Caco-2 (cell line): Measurements from ENCODE around the gene GSE1. TPM values are rescaled to one million over a fixed set of nuclear protein-coding genes. Genes with fewer than 3 reads are reported as not detected.

ENCODE experiments used
- BruUV-seq: library from RNA; stranded (reverse); fragments of 400-500 nt; replicated peaks from 2 replicates; lab custom pipeline; 2021; lab: Mats Ljungman, UMichigan
- CTCF ChIA-PET: fragments of 300-600 bp; sonication (Branson Sonifier 250); formaldehyde crosslinking; loops from one replicate; lab custom pipeline; 2022; ENCODE audit warnings: antibody characterized with exemption; lab: Charles Lee
- POLR2A ChIA-PET: fragments of 300-600 bp; sonication (Branson Sonifier 250); formaldehyde crosslinking; loops from one replicate; lab custom pipeline; 2022; ENCODE audit warnings: antibody characterized with exemption; lab: Charles Lee
- DNase-seq, 2 experiments: peaks; one replicate each; pipeline versions ENCODE4 v3.0.0 to v3.0.0-alpha.2; 2020 to 2022
- H3K27me3 ChIP-seq: replicated peaks from 2 replicates; pipeline ENCODE4 v1.6.0; 2011; ENCODE audit warnings: low read length; ENCODE audit not compliant: control insufficient read depth, insufficient read depth
- H3K36me3 ChIP-seq: 2 replicates; pipeline ENCODE4 v1.5.1; 2011; ENCODE audit warnings: low read length; ENCODE audit not compliant: control insufficient read depth, insufficient read depth
- H3K4me1 ChIP-seq: fragments of 250-450 bp; sonication (Bioruptor Pico); 2 replicates; pipeline ENCODE4 v1.5.1; 2020; ENCODE audit warnings: mild to moderate bottlenecking
- H3K4me3 ChIP-seq: 2 replicates; pipeline ENCODE4 v1.5.1; 2011; ENCODE audit warnings: low read depth, mild to moderate bottlenecking, control low read depth, low read length
- H3K9me3 ChIP-seq: fragments of 250-450 bp; sonication (Bioruptor Pico); 2 replicates; pipeline ENCODE4 v1.5.1; 2020; ENCODE audit warnings: mild to moderate bottlenecking, moderate library complexity
- H3K27ac Mint-ChIP-seq: one replicate; pipeline ENCODE4 v1.8.0; 2022; ENCODE audit warnings: mixed read lengths; ENCODE audit not compliant: unreplicated experiment
- H3K27me3 Mint-ChIP-seq: one replicate; pipeline ENCODE4 v1.8.0; 2022; ENCODE audit warnings: mixed read lengths; ENCODE audit not compliant: insufficient read depth, unreplicated experiment
- H3K36me3 Mint-ChIP-seq: one replicate; pipeline ENCODE4 v1.8.0; 2022; ENCODE audit warnings: mild to moderate bottlenecking, mixed read lengths; ENCODE audit not compliant: insufficient read depth, unreplicated experiment
- H3K4me1 Mint-ChIP-seq: one replicate; pipeline ENCODE4 v1.8.0; 2022; ENCODE audit warnings: low read depth, mixed read lengths; ENCODE audit not compliant: unreplicated experiment
- H3K4me3 Mint-ChIP-seq: one replicate; pipeline ENCODE4 v1.8.0; 2022; ENCODE audit warnings: mild to moderate bottlenecking, moderate library complexity, mixed read lengths; ENCODE audit not compliant: unreplicated experiment
- H3K9me3 Mint-ChIP-seq: one replicate; pipeline ENCODE4 v1.8.0; 2022; ENCODE audit warnings: mixed read lengths; ENCODE audit not compliant: unreplicated experiment
- intact Hi-C: fragments of 100-400 bp; cut with micrococcal nuclease; formaldehyde crosslinking; loops from one replicate; pipeline ENCODE4 v1.10.0; 2022; ENCODE audit not compliant: unreplicated experiment
- total RNA-seq: library from RNA; stranded (reverse); gene quantifications from 2 replicates; pipeline ENCODE4 v1.2.3, GENCODE V29; 2022
- TF ChIP-seq, protein P1 (sequence below), 2 experiments: fragments of 200-600 bp in 1 of 2; IDR thresholded peaks; 1 replicate in 1 of 2; 2 replicates in 1 of 2; pipeline versions ENCODE4 v1.5.1 to v1.8.0; 2011 to 2022; ENCODE audit warnings: antibody characterized with exemption in 1 of 2, control low read depth in 1 of 2, inconsistent platforms in 1 of 2, low read depth in 1 of 2, low read length in 1 of 2, mild to moderate bottlenecking in 1 of 2, moderate library complexity in 1 of 2; ENCODE audit not compliant: insufficient read depth in 1 of 2, severe bottlenecking in 1 of 2, unreplicated experiment in 1 of 2

Gene GSE1
- total RNA-seq, 1 experiment from 2014 or later, result 142 TPM

DNA sequence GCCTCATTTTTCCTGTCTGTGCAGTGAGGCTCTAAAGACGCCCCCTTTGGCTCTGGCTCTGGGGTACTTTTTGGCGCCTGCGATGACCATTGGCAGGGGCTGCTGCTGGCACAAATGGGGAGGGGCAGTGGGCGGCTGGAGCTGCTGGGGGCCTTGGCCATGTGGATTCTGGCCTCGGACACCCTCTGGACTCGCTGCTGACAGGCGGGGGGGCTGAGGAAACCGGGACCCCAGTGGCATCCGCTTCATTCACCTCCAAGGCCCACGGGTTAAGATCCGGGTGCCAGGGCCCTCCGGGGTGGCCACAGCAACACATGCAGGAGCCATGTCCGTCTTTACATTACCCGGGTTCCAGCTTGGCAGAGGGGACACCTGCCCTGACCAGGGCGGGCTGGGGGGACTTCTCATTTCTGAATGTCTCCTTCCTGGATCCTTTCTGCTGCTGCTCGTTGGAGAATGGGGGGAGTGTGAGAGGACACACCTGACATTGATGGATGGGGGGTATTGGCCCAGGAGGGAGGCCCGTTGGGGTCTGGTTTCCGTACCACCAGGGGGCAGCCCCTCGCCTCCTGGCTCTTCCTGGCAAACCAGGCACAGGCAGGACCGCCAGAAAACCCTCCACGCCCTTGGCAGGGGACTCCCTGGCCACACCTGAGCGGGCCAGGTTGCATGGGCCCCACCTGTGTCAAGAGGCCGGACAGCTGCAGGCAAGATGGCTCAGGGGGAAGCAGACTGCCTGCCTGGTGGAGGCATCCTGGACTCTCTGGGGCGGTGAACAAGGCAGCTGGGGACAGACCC, 21.8 kb downstream of the GSE1 start:
- Mint-ChIP-seq H3K27me3 (no peaks in the 10 kb centered on the region), H3K4me1 (no peaks in the 10 kb centered on the region), H3K36me3 (peaks cover 44% of the 10 kb centered on the region), H3K9me3 (no peaks in the 10 kb centered on the region), H3K27ac (no peak overlapping the region), H3K4me3 (no peak overlapping the region)
- no peak for DNase-seq
- intact Hi-C loops, result no loop called here
- Histone ChIP-seq H3K4me1 (no peaks in the 10 kb centered on the region), H3K4me3 (no peak overlapping the region), H3K36me3 (peaks cover 2% of the 10 kb centered on the region; the same call in 1 of the 2 replicates), H3K27me3 (no peaks in the 10 kb centered on the region), H3K9me3 (no peaks in the 10 kb centered on the region)
- TF ChIP-seq, protein P1, sequence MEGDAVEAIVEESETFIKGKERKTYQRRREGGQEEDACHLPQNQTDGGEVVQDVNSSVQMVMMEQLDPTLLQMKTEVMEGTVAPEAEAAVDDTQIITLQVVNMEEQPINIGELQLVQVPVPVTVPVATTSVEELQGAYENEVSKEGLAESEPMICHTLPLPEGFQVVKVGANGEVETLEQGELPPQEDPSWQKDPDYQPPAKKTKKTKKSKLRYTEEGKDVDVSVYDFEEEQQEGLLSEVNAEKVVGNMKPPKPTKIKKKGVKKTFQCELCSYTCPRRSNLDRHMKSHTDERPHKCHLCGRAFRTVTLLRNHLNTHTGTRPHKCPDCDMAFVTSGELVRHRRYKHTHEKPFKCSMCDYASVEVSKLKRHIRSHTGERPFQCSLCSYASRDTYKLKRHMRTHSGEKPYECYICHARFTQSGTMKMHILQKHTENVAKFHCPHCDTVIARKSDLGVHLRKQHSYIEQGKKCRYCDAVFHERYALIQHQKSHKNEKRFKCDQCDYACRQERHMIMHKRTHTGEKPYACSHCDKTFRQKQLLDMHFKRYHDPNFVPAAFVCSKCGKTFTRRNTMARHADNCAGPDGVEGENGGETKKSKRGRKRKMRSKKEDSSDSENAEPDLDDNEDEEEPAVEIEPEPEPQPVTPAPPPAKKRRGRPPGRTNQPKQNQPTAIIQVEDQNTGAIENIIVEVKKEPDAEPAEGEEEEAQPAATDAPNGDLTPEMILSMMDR (IDR thresholded peaks at IDR 0.05; ENCODE audit: insufficient read depth in 1 of 2, low read depth in 1 of 2, low read length in 1 of 2, severe bottlenecking in 1 of 2, unreplicated experiment in 1 of 2), result peak; percentile 22 to 46
- BruUV-seq, result no TSS peak
- ChIA-PET POLR2A (no interaction called here), CTCF (no interaction called here)

DNA sequence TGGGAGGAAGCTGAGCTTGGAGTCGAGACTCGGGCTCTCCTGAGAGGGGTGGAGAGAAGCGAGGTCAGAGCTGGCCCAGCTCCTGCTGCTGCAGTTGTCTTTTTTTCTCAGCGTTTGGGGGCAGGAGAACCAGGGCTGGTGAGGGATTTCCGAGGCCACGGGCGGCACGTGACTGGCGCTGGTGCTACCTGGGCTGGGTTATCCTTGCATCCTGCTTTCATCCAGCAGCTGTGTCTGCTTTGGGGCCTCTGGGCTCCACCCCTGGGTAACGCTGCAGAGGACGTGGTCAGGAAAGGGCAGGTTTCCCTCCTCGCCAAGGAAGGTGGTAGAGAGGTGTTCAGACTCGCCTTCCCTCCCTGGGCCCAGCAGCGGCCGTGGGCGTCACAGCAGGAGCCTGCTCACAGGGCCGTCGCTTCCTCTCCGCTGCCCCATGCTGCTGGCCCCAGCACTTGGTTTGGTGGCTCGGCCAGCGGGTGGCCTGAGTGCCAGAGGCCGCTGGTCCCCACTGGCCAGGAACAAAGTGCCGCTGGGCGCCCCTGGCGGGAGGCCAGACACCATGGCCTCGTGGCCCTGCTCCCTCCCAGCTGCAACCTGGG, 22.5 kb downstream of the GSE1 start:
- Histone ChIP-seq H3K36me3 (peaks cover 2% of the 10 kb centered on the region; the same call in 1 of the 2 replicates), H3K27me3 (no peaks in the 10 kb centered on the region), H3K4me3 (no peak overlapping the region), H3K4me1 (no peaks in the 10 kb centered on the region), H3K9me3 (no peaks in the 10 kb centered on the region)
- Mint-ChIP-seq H3K4me3 (no peak overlapping the region), H3K27me3 (no peaks in the 10 kb centered on the region), H3K27ac (no peak overlapping the region), H3K36me3 (peaks cover 44% of the 10 kb centered on the region), H3K9me3 (no peaks in the 10 kb centered on the region), H3K4me1 (no peaks in the 10 kb centered on the region)
- ChIA-PET CTCF (no interaction called here), POLR2A (interaction anchor here (0.6 kb wide), 1 partner anchor 23 kb away, joined by 4 read pairs; the partner anchor contains the start of gene GSE1)
- TF ChIP-seq, protein P1 (IDR thresholded peaks at IDR 0.05; ENCODE audit: insufficient read depth in 1 of 2, low read depth in 1 of 2, low read length in 1 of 2, severe bottlenecking in 1 of 2, unreplicated experiment in 1 of 2), result no peak
- intact Hi-C loops, result no loop called here
- DNase-seq, result no peak
- no TSS peak for BruUV-seq

DNA sequence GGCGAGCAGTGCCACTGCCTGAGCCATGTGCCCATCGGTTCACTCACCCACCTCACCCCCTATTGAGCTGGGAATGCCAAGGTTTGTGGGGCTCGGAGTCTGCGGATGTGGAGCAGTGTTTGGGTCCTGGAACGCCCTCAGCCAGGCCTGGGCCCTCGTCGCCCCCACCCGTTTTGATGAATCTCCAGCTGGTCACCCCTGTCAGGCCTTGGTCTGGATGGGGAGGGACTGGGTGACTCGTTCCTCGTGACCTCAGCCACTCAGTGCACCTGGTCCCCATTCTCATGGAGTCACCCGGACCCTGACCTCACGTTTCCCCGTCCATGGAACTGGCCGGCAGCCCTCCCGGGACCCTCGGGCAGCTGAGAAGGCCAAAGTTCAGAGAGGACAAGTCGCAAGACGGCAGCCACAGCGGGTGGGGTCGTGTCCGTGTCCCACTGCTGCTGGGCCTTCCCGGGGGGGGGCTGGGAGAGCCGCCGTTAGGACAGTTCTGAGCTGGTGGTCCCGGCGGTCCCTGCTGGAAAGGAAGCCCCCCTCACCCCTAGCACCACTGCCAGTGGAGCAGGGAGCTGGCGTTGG, 23.2 kb downstream of the GSE1 start:
- TF ChIP-seq, protein P1 (IDR thresholded peaks at IDR 0.05; ENCODE audit: insufficient read depth in 1 of 2, low read depth in 1 of 2, low read length in 1 of 2, severe bottlenecking in 1 of 2, unreplicated experiment in 1 of 2), result no peak
- H3K4me1 Mint-ChIP-seq, result no peaks in the 10 kb centered on the region
- no peak for DNase-seq
- ChIA-PET CTCF (interaction anchor here (0.6 to 1.1 kb wide), 2 partner anchors 10 to 345 kb away, joined by 3 to 5 read pairs; no protein-coding TSS in a partner anchor), POLR2A (interaction anchor here (0.6 kb wide), 1 partner anchor 23 kb away, joined by 4 read pairs; the partner anchor contains the start of gene GSE1)
- H3K36me3 ChIP-seq, result peaks cover 2% of the 10 kb centered on the region; the same call in 1 of the 2 replicates
- no peak overlapping the region for H3K4me3 ChIP-seq
- H3K36me3 Mint-ChIP-seq, result peaks cover 48% of the 10 kb centered on the region
- no peaks in the 10 kb centered on the region for H3K27me3 ChIP-seq
- H3K9me3 ChIP-seq, result no peaks in the 10 kb centered on the region
- no TSS peak for BruUV-seq
- H3K9me3 Mint-ChIP-seq, result no peaks in the 10 kb centered on the region
- no peak overlapping the region for H3K27ac Mint-ChIP-seq
- no peaks in the 10 kb centered on the region for H3K4me1 ChIP-seq
- H3K4me3 Mint-ChIP-seq, result no peak overlapping the region
- no peaks in the 10 kb centered on the region for H3K27me3 Mint-ChIP-seq
- intact Hi-C loops, result no loop called here
